GM12872 (cell line): Measurements from ENCODE around the gene SCAMP2.

Experiments used
- CTCF ChIP-seq: IDR thresholded peaks from 3 replicates; pipeline ENCODE4 v1.5.1; 2011; ENCODE audit warnings: low read depth, mild to moderate bottlenecking, low read length, moderate library complexity; ENCODE audit not compliant: insufficient read depth

The SCAMP2 gene

GRCh38 chr15:74889390-74889882 lies 16.3 kb upstream of the SCAMP2 start:
- TF ChIP-seq CTCF, result no peak

GRCh38 chr15:74888716-74889115 lies 15.6 kb upstream of the SCAMP2 start:
- TF ChIP-seq CTCF, result no peak

- no peak for TF ChIP-seq CTCF
Measured at GRCh38 chr15:74885461-74885860, 12.3 kb upstream of the SCAMP2 start.

- TF ChIP-seq CTCF, result no peak
Measured at GRCh38 chr15:74884428-74885223, 11.5 kb upstream of the SCAMP2 start.

- TF ChIP-seq CTCF, result no peak
Measured at GRCh38 chr15:74882528-74882927, 9.4 kb upstream of the SCAMP2 start.

GRCh38 chr15:74878273-74878672 lies 5.1 kb upstream of the SCAMP2 start:
- TF ChIP-seq CTCF, result no peak

GRCh38 chr15:74873756-74874424 lies 725 bp upstream of the SCAMP2 start:
- TF ChIP-seq CTCF, result no peak
